Mesendoderm (in vitro differentiated cells): Measurements from ENCODE around the gene SUV39H2.
"Not testable (repeated sequence)": the region's sequence is repeated elsewhere in the genome, so short reads cannot be mapped to it uniquely, and the experiment has no call there.

Experiments used
- DNase-seq: peaks from one replicate; pipeline ENCODE4 v3.0.0; 2013
- H2AK5ac ChIP-seq: 2 replicates; pipeline ENCODE4 v1.6.1; 2013; ENCODE audit warnings: low read length, inconsistent platforms
- H2BK120ac ChIP-seq: 2 replicates; pipeline ENCODE4 v1.6.1; 2013; ENCODE audit warnings: low read depth, mild to moderate bottlenecking, low read length, moderate library complexity, mixed read lengths
- H2BK15ac ChIP-seq: replicated peaks from 2 replicates; pipeline ENCODE4 v1.6.1; 2013; ENCODE audit warnings: low read depth, mild to moderate bottlenecking, moderate library complexity
- H2BK5ac ChIP-seq: 2 replicates; pipeline ENCODE4 v1.6.1; 2013; ENCODE audit warnings: low read length, inconsistent platforms
- H3K18ac ChIP-seq: 2 replicates; pipeline ENCODE4 v1.6.1; 2013; ENCODE audit warnings: mild to moderate bottlenecking, low read length, mixed read lengths
- H3K23ac ChIP-seq: one replicate; pipeline ENCODE4 v1.6.1; 2013; ENCODE audit warnings: low read length
- H3K27ac ChIP-seq: 2 replicates; pipeline ENCODE4 v1.5.1; 2013; ENCODE audit warnings: low read depth, mild to moderate bottlenecking, inconsistent platforms, low read length, moderate library complexity
- H3K27me3 ChIP-seq: 2 replicates; pipeline ENCODE4 v1.6.1; 2013; ENCODE audit warnings: low read length, control low read depth, mild to moderate bottlenecking, inconsistent platforms; ENCODE audit not compliant: insufficient read depth, poor library complexity
- H3K36me3 ChIP-seq: 2 replicates; pipeline ENCODE4 v1.6.1; 2013; ENCODE audit warnings: low read length, inconsistent platforms; ENCODE audit not compliant: control insufficient read depth, insufficient read depth
- H3K4ac ChIP-seq: one replicate; pipeline ENCODE4 v1.6.1; 2013; ENCODE audit warnings: low read depth, mild to moderate bottlenecking, low read length, moderate library complexity
- H3K4me1 ChIP-seq: 2 replicates; pipeline ENCODE4 v1.6.1; 2013; ENCODE audit warnings: low read depth, low read length, inconsistent platforms; ENCODE audit not compliant: control insufficient read depth
- H3K4me2 ChIP-seq: 2 replicates; pipeline ENCODE4 v1.6.1; 2013; ENCODE audit warnings: low read length
- H3K4me3 ChIP-seq: 2 replicates; pipeline ENCODE4 v1.5.1; 2013; ENCODE audit warnings: mild to moderate bottlenecking, low read length
- H3K56ac ChIP-seq: one replicate; pipeline ENCODE4 v1.6.1; 2013; ENCODE audit warnings: low read length
- H3K79me1 ChIP-seq: 2 replicates; pipeline ENCODE4 v1.6.1; 2013; ENCODE audit warnings: low read length, inconsistent platforms
- H3K79me2 ChIP-seq: 2 replicates; pipeline ENCODE4 v1.6.1; 2013; ENCODE audit warnings: mild to moderate bottlenecking, low read length; ENCODE audit not compliant: control insufficient read depth, insufficient read depth
- H3K9ac ChIP-seq: 2 replicates; pipeline ENCODE4 v1.6.1; 2013; ENCODE audit warnings: low read length, inconsistent platforms
- H4K5ac ChIP-seq: one replicate; pipeline ENCODE4 v1.6.1; 2013; ENCODE audit warnings: low read length
- H4K8ac ChIP-seq: one replicate; pipeline ENCODE4 v1.6.1; 2013; ENCODE audit warnings: low read depth, mild to moderate bottlenecking, control low read depth, low read length, moderate library complexity
- WGBS: extraction: QIAGEN DNeasy Blood & Tissue Kit; methylation state at CpG from one replicate; pipeline ENCODE4 v1.1.7; 2013; ENCODE audit warnings: low lambda C conversion rate, missing lambda C conversion rate; ENCODE audit not compliant: insufficient coverage; ENCODE audit errors: extremely low coverage; 5-methylcytosine and 5-hydroxymethylcytosine counted together

Gene SUV39H2

GRCh38 chr10:14925268-14925667, 46.6 kb downstream of the SUV39H2 start:
- Histone ChIP-seq H2AK5ac (no peak overlapping the region), H2BK15ac (no peak overlapping the region), H3K23ac (no peak overlapping the region), H3K27me3 (no peaks in the 10 kb centered on the region), H3K36me3 (peaks cover 1% of the 10 kb centered on the region), H3K79me1 (no peaks in the 10 kb centered on the region), H3K4me2 (no peak overlapping the region), H3K4ac (no peak overlapping the region), H3K9ac (no peak overlapping the region), H4K8ac (no peak overlapping the region), H3K27ac (no peak overlapping the region), H3K79me2 (no peaks in the 10 kb centered on the region), H3K18ac (no peak overlapping the region), H4K5ac (no peak overlapping the region), H3K4me3 (no peak overlapping the region), H2BK5ac (no peak overlapping the region), H3K56ac (no peak overlapping the region), H3K4me1 (no peaks in the 10 kb centered on the region), H2BK120ac (no peak overlapping the region)
- no CpG with 5 or more reads among the region's 2 CpGs for WGBS
- no peak for DNase-seq

- H2BK15ac ChIP-seq = no peak overlapping the region
- H3K4me1 ChIP-seq = no peaks in the 10 kb centered on the region
- H4K5ac ChIP-seq = no peak overlapping the region
- no peak overlapping the region for H3K27ac ChIP-seq
- WGBS = no CpG with 5 or more reads among the region's 8 CpGs
- no peak overlapping the region for H3K18ac ChIP-seq
- no peak overlapping the region for H2BK5ac ChIP-seq
- no peak overlapping the region for H3K23ac ChIP-seq
- no peak overlapping the region for H2BK120ac ChIP-seq
- peaks cover 1% of the 10 kb centered on the region for H3K36me3 ChIP-seq
- H2AK5ac ChIP-seq = no peak overlapping the region
- no peak overlapping the region for H3K9ac ChIP-seq
- no peak overlapping the region for H3K4ac ChIP-seq
- no peaks in the 10 kb centered on the region for H3K79me2 ChIP-seq
- H4K8ac ChIP-seq = no peak overlapping the region
- H3K56ac ChIP-seq = no peak overlapping the region
- no peak overlapping the region for H3K4me3 ChIP-seq
- H3K4me2 ChIP-seq = no peak overlapping the region
- DNase-seq = no peak
- H3K27me3 ChIP-seq = no peaks in the 10 kb centered on the region
- H3K79me1 ChIP-seq = no peaks in the 10 kb centered on the region
Observed at GRCh38 chr10:14926061-14926470, 47.4 kb downstream of the SUV39H2 start.

- Histone ChIP-seq H3K27ac (no peak overlapping the region), H2BK15ac (no peak overlapping the region), H3K4me1 (no peaks in the 10 kb centered on the region), H3K79me1 (no peaks in the 10 kb centered on the region), H3K4me3 (no peak overlapping the region), H3K18ac (no peak overlapping the region), H3K4me2 (no peak overlapping the region), H3K4ac (no peak overlapping the region), H3K23ac (no peak overlapping the region), H2BK5ac (no peak overlapping the region), H3K56ac (no peak overlapping the region), H4K8ac (no peak overlapping the region), H2AK5ac (no peak overlapping the region), H3K27me3 (no peaks in the 10 kb centered on the region), H4K5ac (no peak overlapping the region), H3K36me3 (peaks cover 1% of the 10 kb centered on the region), H2BK120ac (no peak overlapping the region), H3K9ac (no peak overlapping the region), H3K79me2 (no peaks in the 10 kb centered on the region)
- no peak for DNase-seq
- no CpG with 5 or more reads among the region's 13 CpGs for WGBS
Observed at GRCh38 chr10:14926722-14927416, 48.2 kb downstream of the SUV39H2 start.

- no peak overlapping the region for H2BK5ac ChIP-seq
- no peak overlapping the region for H3K4me2 ChIP-seq
- H3K36me3 ChIP-seq = no peaks in the 10 kb centered on the region
- H3K27me3 ChIP-seq = no peaks in the 10 kb centered on the region
- H3K9ac ChIP-seq = no peak overlapping the region
- WGBS = no CpG with 5 or more reads among the region's 10 CpGs
- H3K4me3 ChIP-seq = no peak overlapping the region
- no peak overlapping the region for H2BK120ac ChIP-seq
- no peaks in the 10 kb centered on the region for H3K79me1 ChIP-seq
- no peak overlapping the region for H3K23ac ChIP-seq
- no peak overlapping the region for H3K18ac ChIP-seq
- no peak for DNase-seq
- no peak overlapping the region for H2AK5ac ChIP-seq
- H4K5ac ChIP-seq = no peak overlapping the region
- no peak overlapping the region for H3K4ac ChIP-seq
- H2BK15ac ChIP-seq = no peak overlapping the region
- H4K8ac ChIP-seq = no peak overlapping the region
- H3K27ac ChIP-seq = no peak overlapping the region
- no peaks in the 10 kb centered on the region for H3K4me1 ChIP-seq
- H3K79me2 ChIP-seq = no peaks in the 10 kb centered on the region
- H3K56ac ChIP-seq = no peak overlapping the region
Observed at GRCh38 chr10:14930610-14931009, 51.9 kb downstream of the SUV39H2 start.

- H3K18ac ChIP-seq = no peak overlapping the region
- no peak overlapping the region for H2AK5ac ChIP-seq
- no peak overlapping the region for H2BK15ac ChIP-seq
- no peak overlapping the region for H3K9ac ChIP-seq
- H3K4ac ChIP-seq = no peak overlapping the region
- no peak overlapping the region for H3K27ac ChIP-seq
- H3K56ac ChIP-seq = no peak overlapping the region
- H3K4me3 ChIP-seq = no peak overlapping the region
- H3K79me2 ChIP-seq = no peaks in the 10 kb centered on the region
- H2BK5ac ChIP-seq = no peak overlapping the region
- H2BK120ac ChIP-seq = no peak overlapping the region
- H4K8ac ChIP-seq = no peak overlapping the region
- no peaks in the 10 kb centered on the region for H3K4me1 ChIP-seq
- DNase-seq = no peak
- WGBS = no CpG with 5 or more reads among the region's 2 CpGs
- H3K79me1 ChIP-seq = no peaks in the 10 kb centered on the region
- no peak overlapping the region for H4K5ac ChIP-seq
- no peak overlapping the region for H3K4me2 ChIP-seq
- H3K27me3 ChIP-seq = no peaks in the 10 kb centered on the region
- no peak overlapping the region for H3K23ac ChIP-seq
- H3K36me3 ChIP-seq = no peaks in the 10 kb centered on the region
Observed at GRCh38 chr10:14936584-14936983, 57.9 kb downstream of the SUV39H2 start.

GRCh38 chr10:14938971-14939370, 60.3 kb downstream of the SUV39H2 start:
- H2BK120ac ChIP-seq, H3K4me1 ChIP-seq, H4K5ac ChIP-seq, H3K27me3 ChIP-seq, H3K56ac ChIP-seq, H3K79me1 ChIP-seq, H3K4me3 ChIP-seq, H3K36me3 ChIP-seq, DNase-seq, H3K9ac ChIP-seq, H2AK5ac ChIP-seq, H3K79me2 ChIP-seq, H3K18ac ChIP-seq, H4K8ac ChIP-seq, H2BK15ac ChIP-seq, H3K27ac ChIP-seq, H3K23ac ChIP-seq, H3K4me2 ChIP-seq, H3K4ac ChIP-seq, H2BK5ac ChIP-seq: not testable (repeated sequence)
- no CpG with 5 or more reads among the region's 5 CpGs for WGBS
